HG02981 (cell line): Measurements from ENCODE around the gene SLC4A1.

Source experiments
- ATAC-seq: cut with Tn5 transposase; IDR thresholded peaks from one replicate; pipeline ENCODE4 v1.9.1; 2021; ENCODE audit warnings: mild to moderate bottlenecking, moderate library complexity; ENCODE audit not compliant: unreplicated experiment

Gene SLC4A1

GRCh38 chr17:44207319-44207718 lies 60.6 kb downstream of the SLC4A1 start:
- ATAC-seq = no peak

- no peak for ATAC-seq
Observed at GRCh38 chr17:44206825-44207155, 61.1 kb downstream of the SLC4A1 start.

GRCh38 chr17:44205962-44206824 lies 61.7 kb downstream of the SLC4A1 start:
- ATAC-seq = no peak

DNA sequence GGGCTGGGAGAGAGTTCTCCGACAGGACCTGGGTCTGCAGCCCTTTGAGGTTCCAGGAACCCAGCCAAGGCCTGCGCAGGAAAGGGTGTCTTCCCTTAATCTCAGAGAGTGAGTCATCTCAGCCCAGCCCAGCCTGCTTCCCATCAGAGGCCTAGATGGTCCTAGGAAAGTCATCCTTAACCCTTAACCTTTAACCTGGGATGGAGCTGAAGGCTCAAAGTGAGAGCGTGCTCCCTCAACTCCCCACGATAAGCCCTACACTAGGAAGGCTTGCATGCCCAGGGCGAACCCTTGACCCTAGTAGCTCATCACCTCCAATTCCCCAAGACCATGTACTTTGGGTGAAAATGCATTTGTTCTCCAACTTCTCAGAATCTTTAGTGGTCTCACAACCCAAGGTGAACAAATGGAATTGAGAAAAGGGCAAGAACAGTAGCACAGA lies 63.5 kb downstream of the SLC4A1 start:
- ATAC-seq = no peak

GRCh38 chr17:44203731-44204440 lies 64.0 kb downstream of the SLC4A1 start:
- ATAC-seq = no peak

DNA sequence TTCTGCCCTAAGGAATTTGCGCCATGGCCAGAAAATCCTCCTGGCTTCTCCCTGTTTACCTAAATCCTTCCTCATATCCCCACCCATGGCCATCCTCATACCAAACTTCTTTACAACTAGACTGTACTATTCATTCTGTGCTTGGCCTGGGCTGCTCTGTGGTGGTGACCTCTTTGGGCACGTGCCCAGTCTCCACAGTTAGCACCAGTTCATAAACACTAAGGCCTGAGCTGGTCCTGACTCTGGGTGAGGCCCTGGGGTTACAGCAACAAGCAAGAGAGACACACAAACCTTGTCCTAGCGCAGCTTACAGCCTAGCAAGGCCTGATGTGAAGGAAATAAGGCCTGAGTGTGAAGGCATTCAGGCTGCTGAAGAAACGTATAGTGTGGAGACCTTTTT lies 65.2 kb downstream of the SLC4A1 start:
- no peak for ATAC-seq

- peak; percentile 2 for ATAC-seq
Observed at GRCh38 chr17:44200478-44201155, 67.3 kb downstream of the SLC4A1 start.

- peak; percentile 59 for ATAC-seq
Observed at GRCh38 chr17:44199553-44200477, 68.1 kb downstream of the SLC4A1 start, which contains the start of gene ATXN7L3. ATXN7L3 (minus strand) TSS chr17:44199884; CDS start chr17:44198070, 1,814 bp downstream.

- peak; percentile 27 for ATAC-seq
Observed at GRCh38 chr17:44198721-44199552, 69.0 kb downstream of the SLC4A1 start.
